GM19238 (cell line): ENCODE measurements around the gene CNNM3.
A peak's percentile ranks its signal among the peaks of the same experiment; 100 is the strongest.
"Not testable (repeated sequence)": the region's sequence is repeated elsewhere in the genome, so short reads cannot be mapped to it uniquely, and the experiment has no call there.

Source experiments
- DNase-seq: peaks from one replicate; pipeline ENCODE4 v3.0.0; 2011; ENCODE audit warnings: low spot score; ENCODE audit not compliant: insufficient read length

Gene CNNM3

GRCh38 chr2:96798733-96799622 lies 17.1 kb upstream of the CNNM3 start:
- DNase-seq, result no peak

- DNase-seq, result no peak
Measured at GRCh38 chr2:96799623-96799935, 16.5 kb upstream of the CNNM3 start.

DNA sequence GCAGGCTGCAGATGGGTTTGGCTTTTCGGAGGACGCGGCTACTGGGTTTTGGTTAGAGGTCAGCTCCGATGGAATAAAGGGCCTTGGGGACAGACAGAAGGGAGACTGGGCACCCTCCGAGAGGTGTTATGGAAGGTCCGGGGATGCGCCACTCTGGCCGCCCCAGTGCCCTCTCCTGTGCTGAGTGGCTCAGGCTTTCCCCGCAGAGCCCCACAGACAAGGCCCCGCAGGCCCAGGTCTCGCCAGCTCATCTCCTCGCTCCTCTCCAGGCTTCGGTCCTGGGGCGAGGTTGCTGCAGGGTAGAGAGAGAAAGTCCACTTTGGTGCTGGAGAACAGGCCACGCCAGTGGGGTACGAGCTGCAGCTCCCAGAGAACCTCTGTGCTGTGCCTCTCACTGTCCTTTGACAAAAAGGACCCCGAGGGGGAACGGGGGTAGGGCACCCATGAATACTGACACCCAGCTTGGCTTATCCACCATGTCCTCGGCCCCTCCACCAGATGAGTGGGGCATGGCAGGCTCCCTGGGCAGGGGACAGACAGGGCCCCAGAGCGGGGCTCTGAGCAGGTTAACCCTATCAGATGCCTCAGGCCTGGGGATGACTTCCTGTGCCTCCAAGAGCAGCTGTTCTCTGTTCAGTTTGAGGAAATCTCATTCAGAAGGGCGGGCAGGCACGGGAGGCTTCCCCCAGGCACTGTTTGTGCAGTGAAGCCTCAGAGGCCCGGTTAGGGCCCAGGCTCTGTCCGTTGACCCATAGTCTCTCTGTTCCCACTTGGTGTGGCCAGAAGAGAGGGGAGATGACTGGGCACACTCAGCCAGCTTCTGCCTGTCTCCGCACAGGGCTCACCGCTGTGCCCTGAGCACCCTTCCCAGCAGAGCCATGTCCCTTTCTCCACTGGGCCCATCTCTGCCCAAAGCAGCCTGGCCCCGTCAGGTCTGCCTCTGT lies 15.7 kb upstream of the CNNM3 start:
- DNase-seq, result no peak

GRCh38 chr2:96801005-96801785 lies 14.9 kb upstream of the CNNM3 start:
- peak; percentile 85 for DNase-seq

- DNase-seq, result peak; percentile 48
Measured at GRCh38 chr2:96801786-96802595, 14.1 kb upstream of the CNNM3 start.

DNA sequence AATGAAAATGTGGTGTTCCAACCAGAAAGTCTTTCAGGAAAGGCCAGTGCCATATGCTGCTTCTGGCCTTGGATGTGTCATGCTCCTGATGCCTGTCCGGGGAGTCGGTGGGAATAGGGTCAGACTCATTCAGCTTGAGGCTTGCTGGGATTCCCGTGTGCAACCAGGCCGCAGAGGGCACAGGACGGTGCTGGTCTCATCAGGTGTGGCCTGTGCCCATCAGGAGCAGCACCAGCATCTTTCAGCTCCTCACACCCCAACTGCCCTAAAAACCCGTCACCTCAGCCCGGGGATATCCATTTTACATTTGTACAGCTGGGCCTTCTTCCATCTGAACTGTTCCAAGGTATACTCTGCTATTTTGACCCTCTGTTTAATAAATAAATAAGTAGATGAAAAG lies 13.3 kb upstream of the CNNM3 start:
- no peak for DNase-seq

DNA sequence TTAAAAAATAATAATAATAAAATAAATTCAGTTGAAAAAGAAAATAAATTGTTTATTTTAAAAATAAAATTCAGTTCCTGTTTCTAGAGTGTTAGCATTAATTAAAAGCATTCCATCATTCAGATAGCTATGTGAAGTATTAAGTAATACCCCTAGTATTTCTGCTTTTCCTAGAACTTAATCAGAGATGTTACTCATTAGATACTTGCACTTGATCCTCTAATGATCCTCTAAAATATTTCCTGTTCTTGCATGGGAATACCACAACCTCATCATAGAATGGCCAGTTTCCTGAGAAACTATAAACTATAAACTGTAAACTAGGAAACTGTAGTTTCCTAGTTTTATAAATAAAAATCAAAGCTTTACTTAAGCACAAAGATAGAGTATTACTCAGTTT lies 11.1 kb upstream of the CNNM3 start:
- no peak for DNase-seq

- DNase-seq, result not testable (repeated sequence)
Measured at GRCh38 chr2:96805946-96806345, 10.1 kb upstream of the CNNM3 start.

DNA sequence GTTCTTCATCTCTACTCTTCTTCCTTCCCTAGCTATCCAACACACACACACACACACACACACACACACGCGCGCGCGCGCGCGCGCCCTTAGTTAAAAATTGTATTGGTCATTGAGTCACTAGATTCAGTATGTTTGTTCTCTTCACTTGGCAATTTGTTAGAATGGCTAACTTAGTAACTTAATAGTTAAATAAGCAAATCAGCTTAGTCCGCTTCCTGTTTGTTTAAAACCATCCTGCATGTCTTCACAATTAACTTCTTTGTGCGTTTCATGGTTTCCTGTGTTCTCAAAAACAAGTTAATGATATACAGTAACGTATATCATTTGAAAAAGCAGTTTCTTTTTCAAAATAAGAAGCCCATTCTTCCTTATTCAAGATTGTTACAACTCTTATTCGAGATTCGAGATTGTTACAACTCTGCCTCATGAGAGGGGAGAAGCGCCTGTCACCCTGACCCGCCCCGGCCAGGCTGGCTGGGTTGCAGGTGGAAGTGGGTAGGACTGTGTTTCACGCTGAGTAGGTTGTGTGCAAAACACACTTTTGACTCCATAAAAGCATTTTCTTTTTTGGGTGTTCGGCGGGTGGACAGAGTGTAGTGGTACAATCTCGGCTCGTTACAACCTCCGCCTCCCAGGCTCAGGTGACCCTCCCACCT lies 9.5 kb upstream of the CNNM3 start:
- peak; percentile 59 for DNase-seq

DNA sequence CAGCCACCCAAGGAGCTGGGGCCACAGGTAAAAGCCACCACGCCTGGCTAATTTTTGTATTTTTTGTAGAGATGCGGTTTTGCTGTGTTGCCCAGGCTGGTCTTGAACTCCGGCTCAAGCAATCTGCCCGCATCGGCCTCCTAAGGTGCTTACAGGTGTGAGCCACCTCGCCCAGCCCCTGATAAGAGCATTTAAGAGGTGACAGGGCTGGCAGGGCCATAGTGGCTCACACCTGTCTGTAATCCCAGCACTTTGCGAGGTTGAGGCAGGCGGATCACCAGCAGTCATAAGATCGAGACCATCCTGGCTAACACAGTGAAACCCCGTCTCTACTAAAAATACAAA lies 9.0 kb upstream of the CNNM3 start:
- no peak for DNase-seq

GRCh38 chr2:96808176-96808837 lies 7.8 kb upstream of the CNNM3 start:
- no peak for DNase-seq

DNA sequence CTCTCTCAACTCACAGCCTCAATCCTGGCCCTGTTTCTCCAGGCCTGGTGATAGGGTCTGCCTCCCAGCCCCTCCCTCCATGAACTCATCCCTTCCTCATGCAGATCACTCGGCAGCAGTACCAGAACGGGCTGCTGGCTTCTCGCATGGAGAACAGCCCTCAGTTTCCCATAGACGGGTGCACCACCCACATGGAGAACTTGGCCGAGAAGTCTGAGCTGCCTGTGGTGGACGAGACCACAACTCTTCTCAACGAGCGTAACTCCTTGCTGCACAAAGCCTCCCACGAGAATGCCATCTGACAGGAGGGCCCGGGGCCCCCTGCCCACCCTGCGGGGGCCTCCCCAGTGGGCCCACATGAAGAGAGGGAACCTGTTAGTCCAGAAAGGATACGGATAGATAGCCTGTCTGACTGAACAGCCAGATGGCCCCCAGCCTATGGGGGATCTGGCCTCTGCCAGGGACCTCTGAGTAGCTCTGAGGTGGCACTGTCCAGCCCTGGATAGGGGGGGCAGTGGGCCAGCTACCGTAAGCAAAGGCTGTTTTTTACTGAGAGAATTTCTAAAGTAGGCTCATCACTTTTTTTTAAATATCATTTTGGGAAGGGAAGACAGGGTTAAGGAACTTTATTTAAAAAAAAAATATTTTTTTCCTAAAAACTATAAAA lies 6.7 kb upstream of the CNNM3 start:
- no peak for DNase-seq

GRCh38 chr2:96809951-96810782 lies 5.9 kb upstream of the CNNM3 start:
- no peak for DNase-seq

- DNase-seq, result no peak
Measured at GRCh38 chr2:96810783-96811192, 5.3 kb upstream of the CNNM3 start.

GRCh38 chr2:96811917-96812316 lies 4.2 kb upstream of the CNNM3 start:
- DNase-seq, result no peak

DNA sequence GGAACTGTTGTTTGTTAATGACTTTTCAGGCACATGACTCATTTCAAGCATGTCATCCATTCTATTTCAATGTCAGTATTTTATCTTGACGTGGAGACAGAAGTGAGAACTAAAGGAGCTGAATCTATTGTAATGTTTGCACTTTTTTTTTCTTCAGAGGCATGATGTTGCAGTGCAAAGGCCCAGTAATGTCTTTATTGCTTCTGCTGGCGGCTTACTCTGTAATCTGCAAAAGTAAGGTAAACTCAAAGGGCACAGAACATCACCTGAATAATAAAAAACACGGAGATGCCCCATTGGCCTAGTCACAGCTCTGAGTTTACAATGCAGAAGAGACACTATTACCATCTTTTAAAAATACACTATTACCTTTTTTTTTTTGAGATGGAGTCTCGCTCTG lies 2.4 kb upstream of the CNNM3 start:
- no peak for DNase-seq

- peak; percentile 49 for DNase-seq
Measured at GRCh38 chr2:96815326-96816126, 542 bp upstream of the CNNM3 start.
